Osteocyte (in vitro differentiated cells): ENCODE data around the gene TGFBR1. TPM values are rescaled to one million over a fixed set of nuclear protein-coding genes. Genes with fewer than 3 reads are reported as not detected.

ENCODE experiments used
- DNase-seq: peaks from one replicate; pipeline ENCODE4 v3.0.0; 2021; ENCODE audit warnings: mixed read lengths; ENCODE audit not compliant: unreplicated experiment; ENCODE audit errors: extremely low spot score
- H3K27ac Mint-ChIP-seq: one replicate; pipeline ENCODE4 v1.8.0; 2021; ENCODE audit warnings: mild to moderate bottlenecking, mixed read lengths; ENCODE audit not compliant: unreplicated experiment
- H3K27me3 Mint-ChIP-seq: one replicate; pipeline ENCODE4 v1.8.0; 2021; ENCODE audit warnings: mixed read lengths; ENCODE audit not compliant: unreplicated experiment
- H3K36me3 Mint-ChIP-seq: one replicate; pipeline ENCODE4 v1.8.0; 2021; ENCODE audit warnings: mixed read lengths; ENCODE audit not compliant: unreplicated experiment
- H3K4me1 Mint-ChIP-seq: one replicate; pipeline ENCODE4 v1.8.0; 2021; ENCODE audit warnings: mixed read lengths; ENCODE audit not compliant: unreplicated experiment
- H3K4me3 Mint-ChIP-seq: one replicate; pipeline ENCODE4 v1.8.0; 2021; ENCODE audit warnings: mild to moderate bottlenecking, moderate library complexity, mixed read lengths; ENCODE audit not compliant: unreplicated experiment
- H3K9me3 Mint-ChIP-seq: one replicate; pipeline ENCODE4 v1.8.0; 2021; ENCODE audit warnings: mixed read lengths; ENCODE audit not compliant: unreplicated experiment
- total RNA-seq: library from RNA; stranded (reverse); gene quantifications from 2 replicates; pipeline ENCODE4 v1.2.1, GENCODE V29; 2021
- TF ChIP-seq, protein P1 (sequence below): fragments of 200-600 bp; sonication (generic); IDR thresholded peaks from 2 replicates; pipeline ENCODE4 v1.5.0; 2021; ENCODE audit warnings: antibody characterized with exemption, mild to moderate bottlenecking, moderate library complexity

Gene TGFBR1
- total RNA-seq, 1 donor from 2014 or later: 56.7 TPM

DNA sequence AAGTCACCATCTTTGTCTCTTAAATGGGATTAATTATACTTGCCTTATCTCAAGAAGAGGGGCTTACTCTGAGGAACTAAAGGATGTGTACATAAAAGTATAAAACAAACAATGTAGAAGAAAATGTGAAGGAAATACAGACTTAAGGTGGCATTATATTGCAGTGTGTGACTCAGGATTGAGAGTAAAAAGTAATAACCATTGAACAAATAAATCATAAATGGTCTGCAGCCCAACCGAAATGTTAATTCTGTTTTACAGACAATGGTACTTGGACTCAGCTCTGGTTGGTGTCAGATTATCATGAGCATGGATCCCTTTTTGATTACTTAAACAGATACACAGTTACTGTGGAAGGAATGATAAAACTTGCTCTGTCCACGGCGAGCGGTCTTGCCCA lies 37.4 kb downstream of the TGFBR1 start:
- no peak overlapping the region for H3K27ac Mint-ChIP-seq
- H3K4me3 Mint-ChIP-seq: no peak overlapping the region
- no peaks in the 10 kb centered on the region for H3K27me3 Mint-ChIP-seq
- H3K36me3 Mint-ChIP-seq: peaks cover 64% of the 10 kb centered on the region
- TF ChIP-seq, protein P1, sequence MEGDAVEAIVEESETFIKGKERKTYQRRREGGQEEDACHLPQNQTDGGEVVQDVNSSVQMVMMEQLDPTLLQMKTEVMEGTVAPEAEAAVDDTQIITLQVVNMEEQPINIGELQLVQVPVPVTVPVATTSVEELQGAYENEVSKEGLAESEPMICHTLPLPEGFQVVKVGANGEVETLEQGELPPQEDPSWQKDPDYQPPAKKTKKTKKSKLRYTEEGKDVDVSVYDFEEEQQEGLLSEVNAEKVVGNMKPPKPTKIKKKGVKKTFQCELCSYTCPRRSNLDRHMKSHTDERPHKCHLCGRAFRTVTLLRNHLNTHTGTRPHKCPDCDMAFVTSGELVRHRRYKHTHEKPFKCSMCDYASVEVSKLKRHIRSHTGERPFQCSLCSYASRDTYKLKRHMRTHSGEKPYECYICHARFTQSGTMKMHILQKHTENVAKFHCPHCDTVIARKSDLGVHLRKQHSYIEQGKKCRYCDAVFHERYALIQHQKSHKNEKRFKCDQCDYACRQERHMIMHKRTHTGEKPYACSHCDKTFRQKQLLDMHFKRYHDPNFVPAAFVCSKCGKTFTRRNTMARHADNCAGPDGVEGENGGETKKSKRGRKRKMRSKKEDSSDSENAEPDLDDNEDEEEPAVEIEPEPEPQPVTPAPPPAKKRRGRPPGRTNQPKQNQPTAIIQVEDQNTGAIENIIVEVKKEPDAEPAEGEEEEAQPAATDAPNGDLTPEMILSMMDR: no peak
- H3K4me1 Mint-ChIP-seq: peaks cover 9% of the 10 kb centered on the region
- no peak for DNase-seq
- H3K9me3 Mint-ChIP-seq: no peaks in the 10 kb centered on the region

DNA sequence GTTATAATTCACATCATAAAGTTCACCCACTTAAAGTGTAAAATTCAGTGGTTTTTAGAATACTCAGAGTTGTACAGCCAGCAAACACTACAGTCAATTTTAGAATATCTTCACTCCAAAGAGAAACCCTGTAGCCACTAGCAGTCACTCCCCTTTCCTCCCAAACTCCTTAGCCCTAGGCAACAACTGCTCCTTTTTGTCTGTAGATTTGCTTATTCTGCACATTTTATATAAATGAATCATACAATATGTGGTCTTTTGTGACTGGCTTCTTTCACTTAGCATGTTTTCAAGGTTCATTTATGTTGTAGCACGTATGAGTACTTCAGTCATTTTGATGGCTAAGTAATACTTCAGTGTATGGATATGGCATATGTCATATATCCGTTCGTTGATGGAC lies 38.7 kb downstream of the TGFBR1 start:
- no peak for DNase-seq
- H3K4me1 Mint-ChIP-seq: peaks cover 11% of the 10 kb centered on the region
- H3K36me3 Mint-ChIP-seq: peaks cover 67% of the 10 kb centered on the region
- H3K4me3 Mint-ChIP-seq: no peak overlapping the region
- TF ChIP-seq, protein P1: no peak
- H3K27me3 Mint-ChIP-seq: no peaks in the 10 kb centered on the region
- no peak overlapping the region for H3K27ac Mint-ChIP-seq
- H3K9me3 Mint-ChIP-seq: no peaks in the 10 kb centered on the region

DNA sequence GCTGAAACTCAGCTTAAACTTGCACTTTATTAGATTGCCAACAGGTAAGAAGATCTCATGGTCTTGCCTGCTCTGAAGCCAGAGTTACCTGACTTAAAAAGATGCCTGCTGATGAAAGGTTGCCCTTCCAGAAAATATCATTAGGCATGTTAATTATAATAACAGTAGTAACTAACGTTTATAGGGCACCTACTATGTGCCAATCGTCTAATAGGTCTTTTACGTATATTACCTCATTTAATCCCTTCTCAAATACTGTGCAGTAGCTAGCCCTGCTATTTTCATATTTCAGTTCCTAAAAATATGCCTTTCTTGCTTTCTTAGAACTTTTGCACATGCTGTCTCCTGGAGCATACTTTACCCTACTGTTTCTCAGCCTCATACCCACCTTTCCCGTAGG lies 40.1 kb downstream of the TGFBR1 start:
- Mint-ChIP-seq H3K27ac (no peak overlapping the region), H3K9me3 (no peaks in the 10 kb centered on the region), H3K27me3 (no peaks in the 10 kb centered on the region), H3K4me3 (no peak overlapping the region), H3K36me3 (peaks cover 67% of the 10 kb centered on the region), H3K4me1 (peaks cover 11% of the 10 kb centered on the region)
- DNase-seq: no peak
- TF ChIP-seq, protein P1: no peak

DNA sequence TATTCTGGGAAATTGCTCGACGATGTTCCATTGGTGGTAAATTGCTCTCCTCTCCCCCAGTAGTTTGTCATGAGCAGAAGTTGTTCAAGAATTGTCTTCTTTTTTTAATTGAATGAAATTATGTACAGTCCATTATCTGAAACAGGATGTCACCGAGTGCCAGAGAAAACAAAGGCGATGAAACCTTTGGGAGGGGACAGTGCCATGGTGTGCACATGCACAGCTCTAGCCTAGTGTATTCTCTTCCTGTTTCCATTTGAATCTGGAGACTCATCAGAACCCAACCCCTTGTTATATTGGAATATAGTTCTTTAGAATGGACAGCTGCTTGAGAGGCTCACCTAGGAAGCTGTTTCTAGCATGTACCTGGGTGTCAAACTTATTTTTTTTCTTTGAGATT lies 41.7 kb downstream of the TGFBR1 start:
- Mint-ChIP-seq H3K4me1 (peaks cover 7% of the 10 kb centered on the region), H3K27ac (no peak overlapping the region), H3K4me3 (no peak overlapping the region), H3K9me3 (no peaks in the 10 kb centered on the region), H3K36me3 (peaks cover 67% of the 10 kb centered on the region), H3K27me3 (no peaks in the 10 kb centered on the region)
- DNase-seq: no peak
- TF ChIP-seq, protein P1: no peak

DNA sequence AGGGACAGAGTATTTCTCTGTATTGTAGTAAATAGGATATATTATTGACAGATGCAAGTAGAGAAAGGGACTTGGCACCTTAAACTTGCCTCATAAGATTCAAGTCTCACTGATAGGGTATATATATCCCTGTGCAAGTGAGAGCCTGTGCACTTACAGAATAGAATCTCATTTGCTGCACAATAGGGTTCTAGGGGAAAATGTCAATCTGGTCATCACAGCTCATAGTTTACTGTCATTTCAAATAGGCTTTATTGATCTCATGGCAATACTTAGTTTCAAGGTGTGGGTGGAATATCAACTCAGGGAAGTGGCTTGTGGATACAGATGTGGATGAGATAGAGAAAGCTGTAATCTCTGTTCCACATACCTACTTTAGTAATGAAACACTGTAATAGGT lies 42.3 kb downstream of the TGFBR1 start:
- TF ChIP-seq, protein P1: no peak
- no peak overlapping the region for H3K4me3 Mint-ChIP-seq
- no peak overlapping the region for H3K27ac Mint-ChIP-seq
- H3K36me3 Mint-ChIP-seq: peaks cover 68% of the 10 kb centered on the region
- H3K9me3 Mint-ChIP-seq: no peaks in the 10 kb centered on the region
- peaks cover 7% of the 10 kb centered on the region for H3K4me1 Mint-ChIP-seq
- DNase-seq: no peak
- no peaks in the 10 kb centered on the region for H3K27me3 Mint-ChIP-seq
